HT-29 (cell line): ENCODE data around the gene ACTL10. TPM values are rescaled to one million over a fixed set of nuclear protein-coding genes. Genes with fewer than 3 reads are reported as not detected.
"Not testable (repeated sequence)": the region's sequence is repeated elsewhere in the genome, so short reads cannot be mapped to it uniquely, and the experiment has no call there.

Source experiments
- DNase-seq: peaks from one replicate; pipeline ENCODE4 v3.0.0-alpha.2; 2015; ENCODE audit warnings: low spot score
- total RNA-seq: library from RNA; depleted of rRNA; stranded (reverse); fragments of >200 nt; shearing (Covaris generic); gene quantifications from 2 replicates; pipeline ENCODE4 v1.2.3, GENCODE V29; 2014

Gene ACTL10
- total RNA-seq, 1 experiment from 2014 or later, result 18.5 TPM

DNA sequence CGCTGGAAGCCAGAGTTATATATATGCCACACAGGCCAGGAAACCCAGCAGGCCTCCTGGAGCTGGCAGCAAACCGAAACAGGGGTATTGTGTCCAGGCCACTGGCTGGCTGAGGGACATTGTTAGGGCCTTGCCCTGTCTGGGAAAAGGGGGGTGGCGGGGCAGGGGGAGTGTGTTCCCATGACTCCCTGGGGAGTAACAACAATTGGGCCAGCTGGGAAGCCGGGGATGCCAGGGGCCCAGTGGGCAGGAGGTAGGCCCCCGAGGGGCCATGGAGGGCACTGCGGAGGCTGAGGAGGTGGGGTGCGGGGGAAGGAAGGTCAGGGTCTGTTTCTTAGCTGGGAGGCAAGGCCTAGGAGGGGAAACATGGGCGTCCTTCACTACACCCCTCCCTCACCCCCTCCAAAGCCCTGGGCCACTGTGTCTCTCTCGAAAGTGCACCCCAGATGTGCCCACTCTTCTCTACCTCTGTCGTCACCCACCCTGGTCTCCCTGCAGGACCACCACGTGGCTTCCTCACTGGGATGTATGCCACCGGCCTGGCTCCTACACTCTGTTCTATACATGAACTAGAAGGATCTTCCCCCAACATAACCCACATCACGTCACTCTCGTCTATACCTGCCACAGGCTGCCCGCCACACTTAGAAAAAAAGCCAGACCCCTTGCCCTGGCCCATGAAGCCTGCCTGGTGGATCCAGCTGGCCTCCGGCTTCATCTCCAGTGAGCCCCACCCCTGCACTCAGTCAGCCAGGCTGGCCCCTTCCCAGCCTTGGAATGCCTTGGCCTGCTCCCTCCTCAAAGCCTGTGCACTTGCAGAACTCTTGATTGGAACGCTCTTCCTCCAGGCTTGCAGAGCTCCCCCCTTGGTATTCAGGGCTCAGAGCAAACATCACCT, 27.2 kb downstream of the ACTL10 start:
- DNase-seq, result no peak

- DNase-seq, result no peak
These were observed 27.9 kb downstream of the ACTL10 start for GRCh38 chr20:33694639-33695012.

DNA sequence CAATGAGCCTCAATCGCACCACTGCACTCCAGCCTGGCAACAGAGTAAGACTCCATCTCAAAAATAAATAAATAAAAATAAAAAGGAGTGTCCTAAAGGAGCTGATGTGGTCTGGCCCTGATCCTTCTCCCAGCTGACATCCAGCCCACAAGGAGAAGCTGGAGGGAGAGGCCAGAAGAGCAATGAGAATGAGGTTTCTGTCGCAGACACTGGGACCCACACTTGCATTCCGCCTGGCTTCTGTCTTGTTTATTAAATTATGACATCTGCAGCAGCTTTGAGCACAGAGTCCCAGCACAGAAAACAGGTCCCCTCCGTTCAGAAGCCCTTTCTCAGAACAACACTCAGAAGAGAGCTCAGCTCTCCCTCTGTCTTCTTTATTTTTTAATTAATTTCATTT, 29.7 kb downstream of the ACTL10 start:
- DNase-seq, result no peak

GRCh38 chr20:33697129-33697528, 30.4 kb downstream of the ACTL10 start:
- DNase-seq, result no peak

- DNase-seq, result not testable (repeated sequence)
These were observed 32.2 kb downstream of the ACTL10 start for GRCh38 chr20:33698966-33699365.

GRCh38 chr20:33700696-33701441, 34.1 kb downstream of the ACTL10 start:
- DNase-seq, result not testable (repeated sequence)

DNA sequence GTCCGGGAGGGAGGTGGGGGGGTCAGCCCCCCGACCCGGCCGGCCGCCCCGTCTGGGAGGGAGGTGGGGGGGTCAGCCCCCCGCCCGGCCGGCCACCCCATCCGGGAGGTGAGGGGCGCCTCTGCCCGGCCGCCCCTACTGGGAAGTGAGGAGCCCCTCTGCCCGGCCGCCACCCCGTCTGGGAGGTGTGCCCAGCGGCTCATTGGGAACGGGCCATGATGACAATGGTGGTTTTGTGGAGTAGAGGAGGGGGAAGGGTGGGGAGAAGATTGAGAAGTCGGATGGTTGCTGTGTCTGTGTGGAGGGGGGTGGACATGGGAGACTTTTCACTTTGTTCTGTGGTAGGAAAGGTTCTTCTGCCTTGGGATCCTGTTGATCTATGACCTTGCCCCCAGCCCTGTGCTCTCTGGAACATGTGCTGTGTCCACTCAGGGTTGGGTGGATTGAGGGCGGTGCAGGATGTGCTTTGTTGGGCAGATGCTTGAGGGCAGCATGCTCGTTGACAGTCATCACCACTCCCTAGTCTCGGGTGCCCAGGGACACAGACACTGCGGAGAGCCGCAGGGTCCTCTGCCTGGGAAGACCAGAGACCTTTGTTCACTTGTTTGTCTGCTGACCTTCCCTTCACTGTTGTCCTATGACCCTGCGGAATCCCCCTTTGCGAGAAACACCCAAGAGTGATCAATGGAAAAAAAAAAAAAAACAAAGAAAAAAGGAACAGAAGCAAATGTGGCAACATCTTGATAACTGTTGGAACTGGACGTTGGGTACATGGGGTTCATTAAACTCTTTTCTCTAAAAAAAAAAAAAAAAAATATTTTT, 35.1 kb downstream of the ACTL10 start:
- no peak for DNase-seq

DNA sequence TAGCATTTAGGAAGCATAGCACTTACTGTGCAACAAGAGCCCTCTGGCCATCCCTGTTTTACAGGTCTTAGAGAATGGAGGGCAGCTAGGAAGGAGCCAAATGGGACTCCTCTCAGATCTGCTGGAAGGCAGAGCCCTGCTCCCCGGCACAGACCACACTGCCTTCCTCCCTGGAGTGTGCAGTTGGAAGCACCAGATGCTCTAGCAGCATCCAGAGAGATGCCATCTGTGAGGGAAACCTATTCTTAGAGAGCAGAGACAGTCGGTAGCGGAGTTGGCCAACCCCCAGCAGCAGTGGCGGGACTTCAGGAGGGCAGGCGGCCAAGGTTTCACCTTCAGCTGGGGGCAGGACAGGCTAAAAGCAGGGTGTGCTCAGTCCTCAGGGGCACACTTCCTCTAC, 36.1 kb downstream of the ACTL10 start:
- DNase-seq, result no peak

DNA sequence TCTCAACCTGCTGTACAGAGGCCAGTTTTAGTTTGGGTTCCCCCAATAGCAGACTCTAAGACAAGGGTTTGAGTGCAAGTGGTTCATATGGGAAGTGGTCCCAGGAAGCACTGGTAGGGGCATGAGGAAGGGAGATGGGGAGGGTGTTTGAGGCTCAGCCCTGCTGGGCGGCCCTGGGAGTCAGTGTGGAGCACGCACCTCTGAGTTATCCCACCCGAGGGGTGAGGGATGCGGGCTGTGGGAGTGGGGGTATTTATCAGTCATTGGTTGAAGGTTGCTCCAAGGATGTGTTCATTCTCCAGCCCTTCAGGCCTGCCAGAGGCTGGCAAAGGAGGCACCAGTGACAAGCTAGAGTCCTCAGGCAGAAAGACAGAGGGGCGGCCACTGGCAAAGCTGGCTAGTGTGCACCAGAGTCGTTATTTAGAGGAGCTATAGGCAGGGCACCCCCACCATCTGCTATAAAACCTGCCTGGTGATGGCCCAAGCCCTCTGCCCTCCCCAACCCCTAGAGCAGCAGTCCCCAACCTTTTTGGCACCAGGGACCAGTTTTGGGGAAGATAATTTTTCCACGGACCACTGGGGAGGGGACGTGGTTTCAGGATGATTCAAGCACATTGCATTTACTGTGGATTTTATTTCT, 36.9 kb downstream of the ACTL10 start:
- no peak for DNase-seq

DNA sequence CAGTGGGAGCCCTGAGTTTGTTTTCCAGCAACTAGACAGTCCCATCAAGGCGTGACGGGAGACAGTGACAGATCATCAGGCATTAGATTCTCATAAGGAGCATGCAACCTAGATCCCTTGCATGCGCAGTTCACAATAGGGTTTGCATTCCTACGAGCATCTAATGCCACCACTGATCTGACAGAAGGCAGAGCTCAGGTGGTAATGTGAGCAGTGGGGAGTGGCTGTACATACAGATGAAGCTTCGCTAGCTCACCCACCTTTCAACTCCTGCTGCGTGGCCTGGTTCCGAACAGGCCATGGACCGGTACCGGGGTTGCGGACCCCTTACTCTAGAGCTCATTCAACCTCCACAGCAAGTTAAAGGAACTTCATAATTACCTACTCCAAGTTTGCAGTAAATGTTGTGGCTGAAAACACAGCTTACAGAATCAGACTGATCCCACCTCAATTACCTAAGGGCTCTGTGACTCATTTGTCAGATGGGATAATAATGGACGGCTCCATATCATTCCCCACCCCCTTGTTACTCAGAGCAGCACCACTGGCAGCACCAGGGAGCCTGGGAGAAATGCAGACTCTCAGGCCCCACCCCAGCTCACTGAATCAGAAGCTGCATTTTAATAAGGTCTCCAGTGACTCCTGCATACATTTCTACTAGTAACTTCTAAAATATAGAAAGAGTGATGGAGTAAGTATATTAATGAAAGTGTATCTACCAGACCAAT, 37.6 kb downstream of the ACTL10 start:
- no peak for DNase-seq

- no peak for DNase-seq
These were observed 40.9 kb downstream of the ACTL10 start for GRCh38 chr20:33707668-33708067.

DNA sequence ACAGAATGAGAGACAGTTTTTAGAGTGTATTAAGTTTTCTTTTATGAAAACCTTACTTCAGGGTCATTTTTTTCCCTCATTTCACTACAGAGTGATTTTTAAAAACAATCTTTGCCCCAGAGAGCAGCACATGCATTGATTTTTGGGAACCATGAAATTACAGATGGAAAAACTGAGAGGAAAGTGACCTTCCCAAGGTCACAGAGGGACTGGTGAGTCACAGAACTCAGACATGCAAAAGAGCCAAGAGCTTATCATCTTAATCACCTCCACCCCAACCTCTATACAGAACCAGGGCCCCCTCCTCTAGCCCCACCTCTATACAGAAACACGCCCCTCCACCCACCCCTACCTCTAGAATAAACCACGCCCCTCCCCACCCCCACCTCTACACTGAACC, 42.7 kb downstream of the ACTL10 start:
- DNase-seq, result no peak

- no peak for DNase-seq
These were observed 43.3 kb downstream of the ACTL10 start for GRCh38 chr20:33709905-33710541.

- no peak for DNase-seq
These were observed 44.1 kb downstream of the ACTL10 start for GRCh38 chr20:33710681-33711445.

DNA sequence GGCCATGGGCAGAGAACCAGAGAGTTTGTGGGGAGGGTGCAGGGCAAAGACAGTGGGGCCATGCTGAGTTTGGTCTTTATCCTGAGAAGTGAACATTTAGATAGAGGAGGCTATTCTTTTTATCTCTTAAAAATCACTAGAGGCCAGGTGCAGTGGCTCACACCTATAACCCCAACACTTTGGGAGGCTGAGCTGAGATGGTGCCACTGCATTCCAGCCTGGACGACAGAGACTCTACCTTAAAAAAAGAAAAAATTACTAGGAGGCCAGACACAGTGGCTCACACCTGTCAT, 44.6 kb downstream of the ACTL10 start:
- DNase-seq, result no peak

DNA sequence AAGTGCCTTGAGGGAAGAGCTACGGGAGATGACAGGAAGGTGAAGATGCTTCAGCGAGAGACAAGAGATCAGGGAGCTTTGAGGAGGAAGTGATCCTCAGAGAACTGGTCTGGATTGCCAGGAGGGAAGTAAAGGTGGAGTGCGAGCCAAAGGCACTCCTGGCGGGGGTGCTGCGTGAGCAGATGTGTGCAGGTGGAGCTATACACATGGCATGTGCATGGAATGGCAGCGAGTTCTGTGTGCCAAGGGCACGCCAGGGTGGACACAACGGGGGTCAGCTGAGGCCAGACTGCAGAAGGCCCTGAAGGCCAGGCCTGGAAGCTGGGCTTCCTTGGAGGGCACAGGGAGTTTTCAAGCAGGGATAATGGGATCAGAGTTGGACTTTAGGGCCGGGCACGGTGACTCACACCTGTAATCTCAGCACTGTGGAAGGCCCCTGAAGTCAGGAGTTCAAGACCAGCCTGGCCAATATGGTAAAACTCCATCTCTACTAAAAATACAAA, 47.2 kb downstream of the ACTL10 start:
- DNase-seq, result no peak

- no peak for DNase-seq
These were observed 49.8 kb downstream of the ACTL10 start for GRCh38 chr20:33716498-33716897.
